GM21723 (cell line): ENCODE measurements around the gene FUZ.

Experiments used
- ATAC-seq: cut with Tn5 transposase; IDR thresholded peaks from one replicate; pipeline ENCODE4 v1.9.1; 2021; ENCODE audit warnings: mild to moderate bottlenecking, moderate library complexity; ENCODE audit not compliant: unreplicated experiment

FUZ gene

GRCh38 chr19:49786376-49786820 lies 26.7 kb downstream of the FUZ start:
- ATAC-seq = no peak

DNA sequence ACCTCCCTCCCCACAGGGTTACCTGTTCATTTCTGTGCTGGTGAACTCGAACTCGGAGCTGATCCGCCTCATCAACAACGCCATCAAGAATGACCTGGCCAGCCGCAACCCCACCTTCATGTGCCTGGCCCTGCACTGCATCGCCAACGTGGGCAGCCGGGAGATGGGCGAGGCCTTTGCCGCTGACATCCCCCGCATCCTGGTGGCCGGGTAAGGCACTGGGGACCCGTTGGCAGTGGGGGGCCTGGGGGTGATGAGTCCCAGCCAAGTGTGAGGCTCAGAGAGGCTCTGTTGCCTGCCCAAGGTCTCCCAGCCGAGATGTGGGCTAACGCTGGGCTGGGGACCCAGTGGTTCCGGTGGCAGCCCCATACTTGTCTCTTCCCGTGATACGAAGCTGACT lies 30.6 kb downstream of the FUZ start:
- ATAC-seq = no peak

- ATAC-seq = no peak
Measured at GRCh38 chr19:49781394-49781793, 31.7 kb downstream of the FUZ start.

DNA sequence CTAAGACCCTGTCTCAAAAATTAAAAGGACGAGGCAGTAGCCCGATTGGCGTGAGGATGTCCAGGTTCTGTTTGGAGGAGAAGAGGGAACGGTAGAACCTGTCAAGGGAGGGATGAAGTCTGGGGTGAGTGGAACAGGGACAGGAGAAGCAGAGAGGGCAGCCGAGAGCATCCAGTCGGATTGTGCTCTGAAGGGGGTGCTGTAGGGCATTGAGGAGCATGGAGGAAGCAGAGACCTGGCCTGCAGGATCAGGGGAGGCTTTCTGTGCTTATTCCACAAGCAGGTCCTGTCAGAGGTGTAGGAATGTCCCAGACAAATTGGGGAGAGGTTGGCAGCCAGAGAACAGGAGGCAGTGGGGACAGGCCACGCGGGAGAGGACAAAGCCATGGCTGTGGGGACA lies 32.2 kb downstream of the FUZ start:
- ATAC-seq = no peak

DNA sequence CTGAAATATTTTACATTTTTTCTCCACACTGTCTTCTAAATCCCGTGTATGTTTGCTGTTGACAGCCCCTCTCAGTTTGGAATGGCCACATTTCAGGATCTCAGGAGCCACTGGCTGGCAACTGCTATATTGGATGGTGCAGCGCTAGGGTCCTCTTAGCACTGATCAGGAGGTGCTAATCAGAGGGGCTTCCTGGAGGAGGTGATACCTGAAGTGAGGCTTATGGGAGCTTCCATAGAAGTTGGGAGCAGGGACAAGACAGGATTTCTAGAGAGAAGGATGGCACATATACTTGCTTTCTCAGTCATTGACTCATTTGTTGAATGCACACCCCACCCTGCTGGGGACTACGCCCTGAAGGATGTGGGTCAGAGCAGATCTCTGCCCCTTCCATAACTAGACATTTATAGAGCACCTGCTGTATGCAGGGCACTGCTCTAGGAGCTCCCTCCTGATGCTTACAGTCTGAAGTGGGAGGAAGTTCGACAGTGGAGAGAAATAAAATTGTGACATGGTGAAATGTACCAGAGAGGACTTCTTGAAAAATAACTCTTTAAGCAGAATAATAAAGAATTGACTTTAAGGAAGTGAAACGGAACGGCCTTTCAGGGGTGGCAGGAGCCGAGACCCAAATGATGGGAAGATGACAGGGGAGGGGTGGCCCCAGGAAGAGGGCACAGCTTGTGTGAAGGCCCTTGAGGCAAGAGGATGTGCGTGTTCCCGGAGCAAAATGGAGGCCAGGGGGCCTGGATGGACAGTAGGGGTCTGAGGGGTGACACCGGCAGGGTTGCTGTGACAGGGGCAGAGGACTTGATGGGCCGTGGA lies 33.1 kb downstream of the FUZ start:
- no peak for ATAC-seq

- no peak for ATAC-seq
Measured at GRCh38 chr19:49776371-49776764, 36.7 kb downstream of the FUZ start.

- ATAC-seq = no peak
Measured at GRCh38 chr19:49775742-49776370, 37.2 kb downstream of the FUZ start.

GRCh38 chr19:49774969-49775368 lies 38.1 kb downstream of the FUZ start:
- ATAC-seq = no peak

DNA sequence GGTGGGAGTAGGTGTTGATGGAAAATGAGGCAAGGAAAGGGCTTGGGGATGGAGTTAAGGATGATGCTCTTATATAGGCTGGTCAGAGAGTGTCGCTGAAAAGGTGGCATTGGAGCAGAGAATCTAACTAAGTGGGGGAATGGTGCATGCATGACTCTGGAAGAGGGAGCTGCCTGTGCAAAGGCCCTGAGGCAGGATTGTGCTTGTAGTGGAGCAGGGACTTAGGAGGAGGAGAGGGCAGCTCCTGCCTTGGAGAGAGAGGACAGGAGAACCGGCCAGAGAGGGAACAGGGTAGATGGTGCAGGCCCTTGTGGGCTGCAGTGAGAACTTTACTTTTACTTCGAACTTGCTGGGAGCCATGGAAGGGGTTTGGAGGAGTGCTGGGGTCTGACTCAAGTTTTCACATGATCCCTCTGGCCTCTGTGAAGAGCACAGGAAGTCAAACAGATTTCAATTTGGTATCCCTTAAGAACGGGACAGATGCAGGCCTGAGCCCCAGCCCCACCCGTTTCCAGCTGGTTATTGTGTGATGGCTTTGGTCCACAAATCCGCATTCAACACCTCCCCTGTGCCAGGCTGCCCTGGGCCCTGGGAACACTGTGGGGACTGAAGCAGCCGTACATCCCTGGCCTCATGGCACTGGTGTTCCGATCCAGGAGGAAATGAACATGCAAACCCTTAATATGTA lies 39.3 kb downstream of the FUZ start:
- ATAC-seq = no peak

DNA sequence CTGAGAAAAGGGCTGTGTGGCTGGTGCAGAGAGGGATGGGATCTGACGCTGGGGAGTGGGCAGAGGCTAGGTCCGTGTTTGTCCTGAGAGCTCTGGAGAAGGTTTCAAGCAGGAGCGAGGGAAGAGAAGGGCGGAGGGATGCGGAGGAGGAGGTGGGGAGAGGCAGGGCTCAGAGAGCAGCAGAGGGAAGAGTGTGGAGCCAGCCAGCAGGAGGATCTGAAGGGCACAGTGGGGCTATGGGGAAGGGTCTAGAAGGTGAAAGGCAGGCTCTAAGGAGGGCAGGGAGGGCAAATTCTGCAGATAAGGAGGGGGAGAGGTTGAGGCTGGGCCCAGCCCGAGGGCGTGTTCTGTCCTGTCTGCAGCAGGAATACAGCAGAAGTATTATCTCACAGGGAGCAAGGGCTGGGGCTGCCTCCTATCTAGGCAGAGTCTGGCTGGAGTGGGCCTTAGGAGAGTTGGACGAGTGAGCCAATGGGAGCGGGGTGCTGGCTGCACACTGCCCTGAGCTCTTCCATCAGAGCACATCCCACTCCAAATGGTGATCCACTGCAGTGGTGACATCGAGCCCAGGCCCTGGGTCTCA lies 40.2 kb downstream of the FUZ start:
- ATAC-seq = no peak

- no peak for ATAC-seq
Measured at GRCh38 chr19:49771674-49772139, 41.4 kb downstream of the FUZ start.

DNA sequence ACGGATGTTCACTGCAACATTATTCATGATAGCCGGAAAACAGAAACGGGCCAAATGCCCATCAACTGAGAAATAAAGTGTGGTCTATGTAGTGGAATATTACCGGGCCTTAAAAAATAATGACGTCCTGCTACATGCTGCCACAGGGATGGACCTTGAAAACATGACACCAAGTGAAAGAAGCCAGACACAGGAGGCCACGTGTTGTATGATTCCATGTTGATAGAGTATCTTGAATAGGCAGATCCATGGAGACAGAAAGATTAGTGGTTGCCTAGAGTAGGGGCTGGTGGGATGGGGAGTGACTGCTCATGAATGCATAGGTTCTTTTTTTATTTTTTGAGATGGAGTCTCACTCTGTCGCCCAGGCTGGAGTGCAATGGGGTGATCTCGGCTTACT lies 42.6 kb downstream of the FUZ start:
- ATAC-seq = no peak

- no peak for ATAC-seq
Measured at GRCh38 chr19:49767967-49768581, 45.0 kb downstream of the FUZ start.

- no peak for ATAC-seq
Measured at GRCh38 chr19:49767381-49767780, 45.7 kb downstream of the FUZ start.

GRCh38 chr19:49766930-49767299 lies 46.2 kb downstream of the FUZ start, which contains the start of gene AP2A1:
Gene AP2A1, plus strand, starts transcription at chr19:49767001. Its CDS starts 133 bp downstream, at chr19:49767134.
- no peak for ATAC-seq

- ATAC-seq = peak; percentile 91
Measured at GRCh38 chr19:49766007-49766929, 46.8 kb downstream of the FUZ start.

DNA sequence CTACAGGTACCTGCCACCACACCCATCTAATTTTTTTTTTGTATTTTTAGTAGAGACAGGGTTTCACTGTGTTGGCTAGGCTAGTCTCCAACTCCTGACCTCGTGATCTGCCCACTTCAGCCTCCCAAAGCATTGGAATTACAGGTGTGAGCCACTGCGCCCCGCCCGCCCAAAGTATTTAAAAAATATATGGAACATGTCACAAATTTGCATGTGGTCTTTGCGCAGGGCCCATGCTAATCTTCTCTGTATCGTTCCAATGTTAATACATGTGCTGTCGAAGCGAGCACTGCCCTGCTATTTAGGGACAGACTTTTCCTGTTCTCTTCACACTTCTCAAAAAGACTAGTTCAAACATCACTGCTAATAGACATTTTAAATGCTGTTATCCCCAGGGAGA lies 48.8 kb downstream of the FUZ start:
- ATAC-seq = no peak

DNA sequence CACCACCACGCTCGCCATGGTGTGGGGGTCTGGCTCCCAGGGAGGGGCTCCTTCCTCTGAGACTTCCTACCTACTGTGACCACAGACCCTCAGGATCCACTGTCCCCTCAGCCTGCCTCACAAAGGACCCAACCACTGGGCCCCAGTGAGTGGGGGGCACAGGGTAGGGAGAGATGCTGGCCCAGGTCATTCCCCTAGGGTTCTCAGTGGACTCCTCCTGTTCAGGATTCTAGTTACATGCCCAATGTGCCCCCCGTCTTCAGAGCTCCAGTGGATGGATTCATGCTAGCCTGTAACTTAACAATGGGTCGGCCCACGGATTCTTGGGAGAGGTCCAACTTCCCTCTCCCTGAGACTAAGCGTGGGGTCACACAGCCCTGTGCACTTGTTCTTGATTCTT lies 49.9 kb downstream of the FUZ start, which contains the start of gene TSKS:
TSKS (minus strand) TSS at position 77 of the 400 bp plus-strand sequence; CDS start at position 18, 59 bp downstream.
- ATAC-seq = no peak

DNA sequence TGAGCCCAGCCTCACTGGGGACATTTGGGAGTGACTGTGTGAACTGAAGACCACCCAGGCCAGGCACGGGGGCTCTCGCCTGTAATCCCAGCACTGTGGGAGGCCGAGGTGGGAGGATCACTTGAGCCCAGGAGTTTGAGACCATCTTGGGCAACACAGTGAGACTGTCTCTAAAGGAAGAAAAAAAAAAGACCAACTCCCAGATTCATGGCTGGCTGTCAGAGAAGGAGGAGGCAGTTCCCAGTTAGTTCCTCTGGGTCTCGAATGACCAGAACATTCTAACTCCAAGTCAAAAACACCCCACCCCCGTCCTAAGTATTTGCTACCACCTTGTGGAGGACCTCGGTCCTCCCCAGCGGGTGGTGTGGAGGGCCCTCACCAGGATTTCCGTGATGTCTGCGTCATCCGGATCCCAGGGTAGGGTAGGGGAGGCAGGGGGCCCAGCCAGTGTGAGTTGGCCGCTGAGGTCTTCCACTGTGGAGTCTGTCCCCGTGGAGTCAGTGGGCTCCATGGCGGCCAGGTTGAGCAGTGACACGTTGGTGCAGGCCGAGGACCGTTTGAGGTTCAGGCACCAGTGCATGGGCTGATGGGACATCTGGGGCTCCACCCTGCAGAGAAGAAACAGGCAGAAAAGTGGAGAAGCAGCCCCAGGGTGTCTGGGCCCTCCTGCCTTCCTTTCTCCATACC lies 51.3 kb downstream of the FUZ start:
- no peak for ATAC-seq
